Measurements from ENCODE around the gene MYH16. TPM values are rescaled to one million over a fixed set of nuclear protein-coding genes. Genes with fewer than 3 reads are reported as not detected.

MYH16 gene
- total and polyA plus RNA-seq, 9 of the 15 experiments (the other 6 are each of a cell fraction or from before 2014, with no cell fraction given), result 0.09 TPM; not detected in 8

DNA sequence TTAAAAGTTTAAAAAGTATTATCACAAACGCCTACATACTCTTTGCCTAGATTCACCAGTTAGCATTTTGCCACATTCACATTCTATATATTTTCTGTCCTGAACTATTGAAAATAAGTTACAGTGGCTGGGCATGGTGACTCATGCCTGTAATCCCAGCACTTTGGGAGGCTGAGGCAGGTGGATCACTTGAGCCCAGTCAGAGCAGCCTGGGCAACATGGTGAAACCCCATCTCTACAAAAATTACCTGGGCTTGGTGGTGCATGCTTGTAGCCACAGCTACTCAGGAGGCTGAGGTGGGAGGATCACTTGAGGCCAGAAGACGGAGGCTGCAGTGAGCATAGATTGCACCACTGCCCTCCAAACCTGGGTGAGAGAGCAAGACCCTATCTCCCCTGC, 58.4 kb downstream of the MYH16 start:
- 52% methylated on average over 2 of the region's 2 CpGs for WGBS (ENCODE audit: insufficient coverage, low coverage, missing lambda C conversion rate)
- no TSS peak for BruUV-seq (replicated peaks)
- 0 out of 2 replicates have a peak overlapping the region, but pooled peaks have one; percentile 37 for H2AFZ ChIP-seq (ENCODE audit: low read depth, low read length)
- peak overlapping the region; percentile 85 for H3K27ac ChIP-seq (ENCODE audit: extremely low read depth, low read depth, low read length)
- no peaks in the 10 kb centered on the region for H4K20me1 ChIP-seq (replicated peaks; ENCODE audit: control insufficient read depth, insufficient read depth, low read length)
- peak; percentile 10; the same call in 2 of the 3 replicates for ATAC-seq
- ChIA-PET POLR2A (interaction anchor here (0.6 kb wide), 2 partner anchors 41 to 289 kb away, joined by 3 read pairs; no protein-coding TSS in a partner anchor), CTCF (ENCODE audit: low intra/inter-chr PET ratio) (no interaction called here)
- peaks cover 43% of the 10 kb centered on the region for H3K36me3 ChIP-seq (ENCODE audit: control insufficient read depth, insufficient read depth, low read length)
- peak overlapping the region; percentile 66; a peak in 3 of 4 replicates for H3K9ac ChIP-seq (ENCODE audit: insufficient read depth in 1 of 2, low read depth in 2 of 2, low read length in 2 of 2)
- H3K27me3 ChIP-seq (ENCODE audit: control insufficient read depth in 2 of 2, insufficient read depth in 2 of 2, low read length in 2 of 2), result no peaks in the 10 kb centered on the region
- FAIRE-seq, result no peak
- no peaks in the 10 kb centered on the region for H3K9me3 ChIP-seq (replicated peaks; ENCODE audit: control insufficient read depth, insufficient read depth, low read depth, low read length)
- H3K4me2 ChIP-seq (ENCODE audit: insufficient read depth, low read length), result peak overlapping the region; percentile 53; the same call in 1 of the 2 replicates
- peaks cover 16 to 36% of the 10 kb centered on the region in 2 experiments for H3K4me1 ChIP-seq (replicated peaks in 1 of 2; ENCODE audit: control insufficient read depth in 2 of 2, insufficient read depth in 2 of 2, low read length in 2 of 2)
- in situ Hi-C loops (cut with MboI) (no loop called here), intact Hi-C loops (cut with micrococcal nuclease) (no loop called here)
- H3K9me1 ChIP-seq (ENCODE audit: control insufficient read depth, insufficient read depth, low read length), result no peaks in the 10 kb centered on the region
- H3K79me2 ChIP-seq (ENCODE audit: control insufficient read depth, insufficient read depth, low read length), result peaks cover 79% of the 10 kb centered on the region
- H3K4me3 ChIP-seq, result no peak overlapping the region
- DNase-seq (ENCODE audit: extremely low read depth in 1 of 4, low spot score in 3 of 4), result no peak
- TF ChIP-seq FOSL1 (tag; conservative IDR thresholded peaks at IDR 0.05) (peak; percentile 60; the same call in 1 of the 2 replicates), TRIM24 (IDR thresholded peaks at IDR 0.05) (0 out of 4 replicates have a peak, but pooled peaks of 1 of the 2 experiments have one; percentile 13), SLC30A9 (CRISPR knock-in tag; IDR thresholded peaks at IDR 0.05) (no peak), ZNF518B (CRISPR knock-in tag; IDR thresholded peaks at IDR 0.05) (no peak), SMARCA5 (IDR thresholded peaks at IDR 0.05) (peak; percentile 66), ZZZ3 (IDR thresholded peaks at IDR 0.05) (0 out of 2 replicates have a peak, but pooled peaks have one; percentile 36), RAD21 (CRISPR knock-in tag; conservative IDR thresholded peaks at IDR 0.05 in 1 of 2, IDR thresholded peaks at IDR 0.05 in 1 of 2) (no peak), CXXC5 (CRISPR knock-in tag; IDR thresholded peaks at IDR 0.05) (0 out of 2 replicates have a peak, but pooled peaks have one; percentile 1), JUND (IDR thresholded peaks at IDR 0.05; ENCODE audit: borderline replicate concordance, low read depth, low read length) (0 out of 2 replicates have a peak, but pooled peaks have one; percentile 14), JUND (tag; IDR thresholded peaks at IDR 0.05; ENCODE audit: borderline replicate concordance, low read depth, low read length) (no peak), ZNF707 (CRISPR knock-in tag; conservative IDR thresholded peaks at IDR 0.05) (no peak), OTX1 (CRISPR knock-in tag; IDR thresholded peaks at IDR 0.05) (no peak)
- TF ChIP-seq, protein P1, sequence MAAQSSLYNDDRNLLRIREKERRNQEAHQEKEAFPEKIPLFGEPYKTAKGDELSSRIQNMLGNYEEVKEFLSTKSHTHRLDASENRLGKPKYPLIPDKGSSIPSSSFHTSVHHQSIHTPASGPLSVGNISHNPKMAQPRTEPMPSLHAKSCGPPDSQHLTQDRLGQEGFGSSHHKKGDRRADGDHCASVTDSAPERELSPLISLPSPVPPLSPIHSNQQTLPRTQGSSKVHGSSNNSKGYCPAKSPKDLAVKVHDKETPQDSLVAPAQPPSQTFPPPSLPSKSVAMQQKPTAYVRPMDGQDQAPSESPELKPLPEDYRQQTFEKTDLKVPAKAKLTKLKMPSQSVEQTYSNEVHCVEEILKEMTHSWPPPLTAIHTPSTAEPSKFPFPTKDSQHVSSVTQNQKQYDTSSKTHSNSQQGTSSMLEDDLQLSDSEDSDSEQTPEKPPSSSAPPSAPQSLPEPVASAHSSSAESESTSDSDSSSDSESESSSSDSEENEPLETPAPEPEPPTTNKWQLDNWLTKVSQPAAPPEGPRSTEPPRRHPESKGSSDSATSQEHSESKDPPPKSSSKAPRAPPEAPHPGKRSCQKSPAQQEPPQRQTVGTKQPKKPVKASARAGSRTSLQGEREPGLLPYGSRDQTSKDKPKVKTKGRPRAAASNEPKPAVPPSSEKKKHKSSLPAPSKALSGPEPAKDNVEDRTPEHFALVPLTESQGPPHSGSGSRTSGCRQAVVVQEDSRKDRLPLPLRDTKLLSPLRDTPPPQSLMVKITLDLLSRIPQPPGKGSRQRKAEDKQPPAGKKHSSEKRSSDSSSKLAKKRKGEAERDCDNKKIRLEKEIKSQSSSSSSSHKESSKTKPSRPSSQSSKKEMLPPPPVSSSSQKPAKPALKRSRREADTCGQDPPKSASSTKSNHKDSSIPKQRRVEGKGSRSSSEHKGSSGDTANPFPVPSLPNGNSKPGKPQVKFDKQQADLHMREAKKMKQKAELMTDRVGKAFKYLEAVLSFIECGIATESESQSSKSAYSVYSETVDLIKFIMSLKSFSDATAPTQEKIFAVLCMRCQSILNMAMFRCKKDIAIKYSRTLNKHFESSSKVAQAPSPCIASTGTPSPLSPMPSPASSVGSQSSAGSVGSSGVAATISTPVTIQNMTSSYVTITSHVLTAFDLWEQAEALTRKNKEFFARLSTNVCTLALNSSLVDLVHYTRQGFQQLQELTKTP (IDR thresholded peaks at IDR 0.05; ENCODE audit: low read depth in 1 of 2, partially characterized antibody in 2 of 2), result peak in 1 of 2 experiments; percentile 3
- TF ChIP-seq, protein P2, sequence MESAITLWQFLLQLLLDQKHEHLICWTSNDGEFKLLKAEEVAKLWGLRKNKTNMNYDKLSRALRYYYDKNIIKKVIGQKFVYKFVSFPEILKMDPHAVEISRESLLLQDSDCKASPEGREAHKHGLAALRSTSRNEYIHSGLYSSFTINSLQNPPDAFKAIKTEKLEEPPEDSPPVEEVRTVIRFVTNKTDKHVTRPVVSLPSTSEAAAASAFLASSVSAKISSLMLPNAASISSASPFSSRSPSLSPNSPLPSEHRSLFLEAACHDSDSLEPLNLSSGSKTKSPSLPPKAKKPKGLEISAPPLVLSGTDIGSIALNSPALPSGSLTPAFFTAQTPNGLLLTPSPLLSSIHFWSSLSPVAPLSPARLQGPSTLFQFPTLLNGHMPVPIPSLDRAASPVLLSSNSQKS (CRISPR knock-in tag; IDR thresholded peaks at IDR 0.05), result no peak

Data from K562 (cell line).